Memory B cell (primary cell): ENCODE results near the gene RICTOR.
"Not testable (repeated sequence)": the region's sequence is repeated elsewhere in the genome, so short reads cannot be mapped to it uniquely, and the experiment has no call there.

ENCODE experiments used
- ATAC-seq: fragments of 150-1000 bp; cut with Tn5 transposase; 2 replicates; pipeline ENCODE4 v1.10.0; 2021; ENCODE audit warnings: low read depth, mild to moderate bottlenecking, moderate library complexity
- DNase-seq, 2 donors: peaks; one replicate each; pipeline ENCODE4 v3.0.0; 2022; ENCODE audit warnings: low spot score in 2 of 2
- H3K27ac Mint-ChIP-seq: one replicate; pipeline ENCODE4 v1.8.0; 2022; ENCODE audit warnings: mild to moderate bottlenecking, moderate library complexity, mixed read lengths
- H3K27me3 Mint-ChIP-seq: one replicate; pipeline ENCODE4 v1.8.0; 2022; ENCODE audit warnings: mixed read lengths
- H3K36me3 Mint-ChIP-seq: one replicate; pipeline ENCODE4 v1.8.0; 2022; ENCODE audit warnings: mild to moderate bottlenecking, mixed read lengths
- H3K4me1 Mint-ChIP-seq: one replicate; pipeline ENCODE4 v1.8.0; 2022; ENCODE audit warnings: mixed read lengths
- H3K4me3 Mint-ChIP-seq: one replicate; pipeline ENCODE4 v1.8.0; 2022; ENCODE audit warnings: mild to moderate bottlenecking, moderate library complexity, mixed read lengths
- H3K9me3 Mint-ChIP-seq: one replicate; pipeline ENCODE4 v1.8.0; 2022; ENCODE audit warnings: mixed read lengths

The RICTOR gene

GRCh38 chr5:39022151-39022550 is 52.0 kb downstream of the RICTOR start:
- DNase-seq (no peak), ATAC-seq (no peak)
- Mint-ChIP-seq H3K4me3 (no peak overlapping the region), H3K4me1 (peaks cover 19% of the 10 kb centered on the region), H3K27ac (no peak overlapping the region), H3K36me3 (peaks cover 21% of the 10 kb centered on the region), H3K27me3 (no peaks in the 10 kb centered on the region), H3K9me3 (no peaks in the 10 kb centered on the region)

- Mint-ChIP-seq H3K36me3 (peaks cover 22% of the 10 kb centered on the region), H3K4me1 (peaks cover 20% of the 10 kb centered on the region), H3K4me3 (no peak overlapping the region), H3K27ac (peak overlapping the region; percentile 38), H3K27me3 (no peaks in the 10 kb centered on the region), H3K9me3 (no peaks in the 10 kb centered on the region)
- no peak for ATAC-seq
- no peak for DNase-seq
Measured at GRCh38 chr5:39021413-39021812, 52.8 kb downstream of the RICTOR start.

GRCh38 chr5:39020458-39020857 is 53.7 kb downstream of the RICTOR start:
- Mint-ChIP-seq H3K9me3 (no peaks in the 10 kb centered on the region), H3K27ac (no peak overlapping the region), H3K4me1 (peaks cover 25% of the 10 kb centered on the region), H3K36me3 (peaks cover 27% of the 10 kb centered on the region), H3K4me3 (no peak overlapping the region), H3K27me3 (no peaks in the 10 kb centered on the region)
- ATAC-seq (no peak), DNase-seq (no peak)

GRCh38 chr5:39019254-39019653 is 54.9 kb downstream of the RICTOR start:
- Mint-ChIP-seq H3K36me3 (peaks cover 27% of the 10 kb centered on the region), H3K27ac (no peak overlapping the region), H3K9me3 (no peaks in the 10 kb centered on the region), H3K27me3 (no peaks in the 10 kb centered on the region), H3K4me3 (no peak overlapping the region), H3K4me1 (peaks cover 22% of the 10 kb centered on the region)
- DNase-seq = no peak
- no peak for ATAC-seq

GRCh38 chr5:39017504-39017903 is 56.7 kb downstream of the RICTOR start:
- peaks cover 15% of the 10 kb centered on the region for H3K4me1 Mint-ChIP-seq
- no peak for ATAC-seq
- H3K36me3 Mint-ChIP-seq = peaks cover 32% of the 10 kb centered on the region
- H3K9me3 Mint-ChIP-seq = peaks cover 2% of the 10 kb centered on the region
- no peak overlapping the region for H3K27ac Mint-ChIP-seq
- DNase-seq = no peak
- no peak overlapping the region for H3K4me3 Mint-ChIP-seq
- H3K27me3 Mint-ChIP-seq = no peaks in the 10 kb centered on the region

GRCh38 chr5:39016587-39017275 is 57.5 kb downstream of the RICTOR start:
- Mint-ChIP-seq H3K4me1 (peaks cover 11% of the 10 kb centered on the region), H3K9me3 (peaks cover 5% of the 10 kb centered on the region), H3K4me3 (no peak overlapping the region), H3K27me3 (no peaks in the 10 kb centered on the region), H3K36me3 (peaks cover 37% of the 10 kb centered on the region), H3K27ac (peak overlapping the region; percentile 22)
- DNase-seq = no peak
- no peak for ATAC-seq

GRCh38 chr5:39015743-39016586 is 58.2 kb downstream of the RICTOR start:
- H3K27ac Mint-ChIP-seq = peak overlapping the region; percentile 22
- peaks cover 6% of the 10 kb centered on the region for H3K4me1 Mint-ChIP-seq
- H3K9me3 Mint-ChIP-seq = peaks cover 5% of the 10 kb centered on the region
- H3K36me3 Mint-ChIP-seq = peaks cover 42% of the 10 kb centered on the region
- H3K27me3 Mint-ChIP-seq = no peaks in the 10 kb centered on the region
- DNase-seq (no peak), ATAC-seq (no peak)
- H3K4me3 Mint-ChIP-seq = no peak overlapping the region

GRCh38 chr5:39014561-39014960 is 59.6 kb downstream of the RICTOR start:
- H3K36me3 Mint-ChIP-seq = peaks cover 49% of the 10 kb centered on the region
- H3K4me1 Mint-ChIP-seq = peaks cover 14% of the 10 kb centered on the region
- peaks cover 5% of the 10 kb centered on the region for H3K9me3 Mint-ChIP-seq
- DNase-seq = no peak
- H3K27me3 Mint-ChIP-seq = no peaks in the 10 kb centered on the region
- H3K27ac Mint-ChIP-seq = no peak overlapping the region
- no peak overlapping the region for H3K4me3 Mint-ChIP-seq
- no peak for ATAC-seq

GRCh38 chr5:39013938-39014337 is 60.3 kb downstream of the RICTOR start:
- Mint-ChIP-seq H3K4me1 (peaks cover 14% of the 10 kb centered on the region), H3K36me3 (peaks cover 43% of the 10 kb centered on the region)

GRCh38 chr5:39010958-39011357 is 63.2 kb downstream of the RICTOR start:
- not testable (repeated sequence) for H3K27ac Mint-ChIP-seq, ATAC-seq, H3K27me3 Mint-ChIP-seq, H3K4me3 Mint-ChIP-seq, DNase-seq, H3K9me3 Mint-ChIP-seq, H3K4me1 Mint-ChIP-seq
- peaks cover 32% of the 10 kb centered on the region for H3K36me3 Mint-ChIP-seq

More at GRCh38 chr5:39013938-39014337, 60.3 kb downstream of the RICTOR start:
- DNase-seq = no peak
- no peak overlapping the region for H3K4me3 Mint-ChIP-seq
- ATAC-seq = no peak
- peaks cover 5% of the 10 kb centered on the region for H3K9me3 Mint-ChIP-seq
- H3K27ac Mint-ChIP-seq = no peak overlapping the region
- no peaks in the 10 kb centered on the region for H3K27me3 Mint-ChIP-seq

- Mint-ChIP-seq H3K4me3 (no peak overlapping the region), H3K4me1 (peaks cover 12% of the 10 kb centered on the region), H3K27ac (no peak overlapping the region), H3K9me3 (peaks cover 5% of the 10 kb centered on the region), H3K36me3 (peaks cover 35% of the 10 kb centered on the region), H3K27me3 (no peaks in the 10 kb centered on the region)
- ATAC-seq (no peak), DNase-seq (no peak)
Measured at GRCh38 chr5:39009981-39010380, 64.2 kb downstream of the RICTOR start.

GRCh38 chr5:39009280-39009679 is 64.9 kb downstream of the RICTOR start:
- Mint-ChIP-seq H3K9me3 (peaks cover 5% of the 10 kb centered on the region), H3K36me3 (peaks cover 36% of the 10 kb centered on the region), H3K4me1 (peaks cover 13% of the 10 kb centered on the region), H3K27me3 (no peaks in the 10 kb centered on the region), H3K27ac (no peak overlapping the region), H3K4me3 (no peak overlapping the region)
- DNase-seq (no peak), ATAC-seq (no peak)

- DNase-seq (no peak), ATAC-seq (no peak)
- H3K36me3 Mint-ChIP-seq = peaks cover 29% of the 10 kb centered on the region
- no peaks in the 10 kb centered on the region for H3K9me3 Mint-ChIP-seq
- peaks cover 16% of the 10 kb centered on the region for H3K4me1 Mint-ChIP-seq
- H3K27ac Mint-ChIP-seq = no peak overlapping the region
- H3K4me3 Mint-ChIP-seq = no peak overlapping the region
- H3K27me3 Mint-ChIP-seq = no peaks in the 10 kb centered on the region
Measured at GRCh38 chr5:39006650-39007049, 67.5 kb downstream of the RICTOR start.

GRCh38 chr5:39005566-39006232 is 68.5 kb downstream of the RICTOR start:
- Mint-ChIP-seq H3K27ac (peak overlapping the region; percentile 69), H3K4me3 (no peak overlapping the region), H3K27me3 (no peaks in the 10 kb centered on the region), H3K9me3 (no peaks in the 10 kb centered on the region), H3K4me1 (peaks cover 22% of the 10 kb centered on the region), H3K36me3 (peaks cover 24% of the 10 kb centered on the region)
- ATAC-seq = no peak
- no peak for DNase-seq
